ENCODE data around the gene PCSK5. TPM values are rescaled to one million over a fixed set of nuclear protein-coding genes. Genes with fewer than 3 reads are reported as not detected.

PCSK5 gene
- total RNA-seq, 2 donors from 2014 or later = 41.2 to 63.7 TPM

- TF ChIP-seq, protein P1, sequence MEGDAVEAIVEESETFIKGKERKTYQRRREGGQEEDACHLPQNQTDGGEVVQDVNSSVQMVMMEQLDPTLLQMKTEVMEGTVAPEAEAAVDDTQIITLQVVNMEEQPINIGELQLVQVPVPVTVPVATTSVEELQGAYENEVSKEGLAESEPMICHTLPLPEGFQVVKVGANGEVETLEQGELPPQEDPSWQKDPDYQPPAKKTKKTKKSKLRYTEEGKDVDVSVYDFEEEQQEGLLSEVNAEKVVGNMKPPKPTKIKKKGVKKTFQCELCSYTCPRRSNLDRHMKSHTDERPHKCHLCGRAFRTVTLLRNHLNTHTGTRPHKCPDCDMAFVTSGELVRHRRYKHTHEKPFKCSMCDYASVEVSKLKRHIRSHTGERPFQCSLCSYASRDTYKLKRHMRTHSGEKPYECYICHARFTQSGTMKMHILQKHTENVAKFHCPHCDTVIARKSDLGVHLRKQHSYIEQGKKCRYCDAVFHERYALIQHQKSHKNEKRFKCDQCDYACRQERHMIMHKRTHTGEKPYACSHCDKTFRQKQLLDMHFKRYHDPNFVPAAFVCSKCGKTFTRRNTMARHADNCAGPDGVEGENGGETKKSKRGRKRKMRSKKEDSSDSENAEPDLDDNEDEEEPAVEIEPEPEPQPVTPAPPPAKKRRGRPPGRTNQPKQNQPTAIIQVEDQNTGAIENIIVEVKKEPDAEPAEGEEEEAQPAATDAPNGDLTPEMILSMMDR (IDR thresholded peaks at IDR 0.05) = no peak
- DNase-seq (ENCODE audit: low spot score) = no peak
- Histone ChIP-seq H3K36me3 (peaks cover 20% of the 10 kb centered on the region), H3K27ac (no peak overlapping the region), H3K9me3 (no peaks in the 10 kb centered on the region), H3K27me3 (replicated peaks; ENCODE audit: insufficient read depth) (no peaks in the 10 kb centered on the region), H3K4me1 (ENCODE audit: control insufficient read depth in 1 of 2, low read depth in 2 of 2) (no peaks in the 10 kb centered on the region), H3K4me3 (no peak overlapping the region)
- no peak for ATAC-seq (ENCODE audit: insufficient number of reproducible peaks, low FRiP score, low read depth)
These were observed 301.5 kb downstream of the PCSK5 start for GRCh38 chr9:76192013-76192412.

DNA sequence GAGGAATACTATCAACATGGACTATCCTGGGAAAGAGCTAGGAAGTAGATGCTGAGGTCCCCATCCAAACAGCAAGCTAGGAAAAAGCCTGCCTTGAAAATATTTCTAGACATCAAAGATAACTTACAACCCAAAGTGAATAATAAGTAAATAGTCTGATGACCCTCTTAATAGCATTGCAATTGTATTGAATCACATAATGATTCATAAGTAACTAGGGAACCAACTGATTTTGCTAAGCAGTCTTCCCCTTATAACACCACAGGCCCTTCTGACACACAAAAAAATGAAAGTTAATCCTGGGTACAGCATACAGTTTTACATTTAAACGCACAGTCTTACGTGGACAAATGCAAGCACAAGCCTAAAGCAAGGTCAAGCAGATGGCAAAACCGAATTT lies 304.4 kb downstream of the PCSK5 start:
- TF ChIP-seq, protein P1 (IDR thresholded peaks at IDR 0.05) = no peak
- H3K27me3 ChIP-seq (replicated peaks; ENCODE audit: insufficient read depth) = no peaks in the 10 kb centered on the region
- DNase-seq (ENCODE audit: low spot score) = no peak
- peaks cover 9% of the 10 kb centered on the region for H3K36me3 ChIP-seq
- no peak for ATAC-seq (ENCODE audit: insufficient number of reproducible peaks, low FRiP score, low read depth)
- no peak overlapping the region for H3K4me3 ChIP-seq
- H3K4me1 ChIP-seq (ENCODE audit: control insufficient read depth in 1 of 2, low read depth in 2 of 2) = peaks cover 0 to 3% of the 10 kb centered on the region in 2 donors
- H3K9me3 ChIP-seq = no peaks in the 10 kb centered on the region
- H3K27ac ChIP-seq = no peak overlapping the region

- TF ChIP-seq, protein P1 (IDR thresholded peaks at IDR 0.05) = no peak
- H3K9me3 ChIP-seq = no peaks in the 10 kb centered on the region
- no peaks in the 10 kb centered on the region for H3K27me3 ChIP-seq (replicated peaks; ENCODE audit: insufficient read depth)
- no peak overlapping the region for H3K27ac ChIP-seq
- H3K36me3 ChIP-seq = peaks cover 4% of the 10 kb centered on the region
- no peak overlapping the region for H3K4me3 ChIP-seq
- no peak for ATAC-seq (ENCODE audit: insufficient number of reproducible peaks, low FRiP score, low read depth)
- H3K4me1 ChIP-seq (ENCODE audit: control insufficient read depth in 1 of 2, low read depth in 2 of 2) = peaks cover 0 to 3% of the 10 kb centered on the region in 2 donors
- no peak for DNase-seq (ENCODE audit: low spot score)
These were observed 307.9 kb downstream of the PCSK5 start for GRCh38 chr9:76198336-76198735.

GRCh38 chr9:76200315-76200714 lies 309.8 kb downstream of the PCSK5 start:
- no peak for DNase-seq (ENCODE audit: low spot score)
- Histone ChIP-seq H3K36me3 (peaks cover under 1% of the 10 kb centered on the region), H3K4me3 (no peak overlapping the region), H3K4me1 (ENCODE audit: control insufficient read depth in 1 of 2, low read depth in 2 of 2) (peaks cover 0 to 3% of the 10 kb centered on the region in 2 donors), H3K9me3 (no peaks in the 10 kb centered on the region), H3K27ac (no peak overlapping the region), H3K27me3 (replicated peaks; ENCODE audit: insufficient read depth) (no peaks in the 10 kb centered on the region)
- ATAC-seq (ENCODE audit: insufficient number of reproducible peaks, low FRiP score, low read depth) = no peak
- TF ChIP-seq, protein P1 (IDR thresholded peaks at IDR 0.05) = no peak

- Histone ChIP-seq H3K36me3 (no peaks in the 10 kb centered on the region), H3K27me3 (replicated peaks; ENCODE audit: insufficient read depth) (no peaks in the 10 kb centered on the region), H3K4me1 (ENCODE audit: control insufficient read depth in 1 of 2, low read depth in 2 of 2) (peaks cover 0 to 3% of the 10 kb centered on the region in 2 donors), H3K27ac (no peak overlapping the region), H3K9me3 (no peaks in the 10 kb centered on the region), H3K4me3 (no peak overlapping the region)
- no peak for ATAC-seq (ENCODE audit: insufficient number of reproducible peaks, low FRiP score, low read depth)
- TF ChIP-seq, protein P1 (IDR thresholded peaks at IDR 0.05) = no peak
- DNase-seq (ENCODE audit: low spot score) = no peak
These were observed 310.3 kb downstream of the PCSK5 start for GRCh38 chr9:76200745-76201144.

All from thoracic aorta (tissue), 2 donors.